HEK293 (cell line): Measurements from ENCODE around the gene EZH1.

Source experiments
- CTCF ChIA-PET: fragments of 350-600 bp; formaldehyde crosslinking; extraction: SDS; loops from one replicate; lab custom pipeline; 2021; ENCODE audit warnings: antibody characterized with exemption; lab: Yijun Ruan, JAX
- POLR2A ChIA-PET: fragments of 300-600 bp; formaldehyde crosslinking; extraction: SDS; loops from one replicate; lab custom pipeline; 2020; ENCODE audit warnings: antibody characterized with exemption, inconsistent platforms; lab: Yijun Ruan, JAX
- H3K27ac ChIP-seq: fragments of 200-500 bp; sonication (Bioruptor generic); 2 replicates; pipeline ENCODE4 v1.5.1; 2014; ENCODE audit warnings: low read depth, low read length, control low read depth, inconsistent platforms; ENCODE audit errors: extremely low read depth
- H3K36me3 ChIP-seq, 2 experiments: fragments of 200-500 bp in 1 of 2; sonication (Bioruptor generic) in 1 of 2; 1 replicate in 1 of 2; 2 replicates in 1 of 2; pipeline ENCODE4 v1.5.1; 2014 to 2017; ENCODE audit warnings: inconsistent platforms in 2 of 2, low read length in 2 of 2; ENCODE audit not compliant: control insufficient read depth in 2 of 2, insufficient read depth in 1 of 2
- H3K4me1 ChIP-seq: fragments of 200-500 bp; sonication (Bioruptor generic); 2 replicates; pipeline ENCODE4 v1.5.1; 2014; ENCODE audit warnings: mild to moderate bottlenecking, low read length, inconsistent platforms; ENCODE audit not compliant: control insufficient read depth, insufficient read depth
- H3K4me3 ChIP-seq: 2 replicates; pipeline ENCODE4 v1.5.1; 2011; ENCODE audit warnings: low read depth, mild to moderate bottlenecking, control low read depth, low read length, moderate library complexity
- H3K9me3 ChIP-seq: fragments of 200-500 bp; sonication (Bioruptor generic); 2 replicates; pipeline ENCODE4 v1.5.1; 2014; ENCODE audit warnings: low read depth, low read length, inconsistent platforms; ENCODE audit not compliant: control insufficient read depth, insufficient read depth
- CTCF ChIP-seq: fragments of 450-650 bp; formaldehyde crosslinking; IDR thresholded peaks from 2 replicates; pipeline ENCODE4 v1.5.1; 2016; ENCODE audit warnings: missing biosample characterization, missing genetic modification characterization
- HIC1 ChIP-seq: fragments of 450-650 bp; formaldehyde crosslinking; IDR thresholded peaks from 2 replicates; pipeline ENCODE4 v1.5.1; 2016; ENCODE audit warnings: missing biosample characterization, missing genetic modification characterization
- HOXC10 ChIP-seq: sonication (generic); formaldehyde crosslinking; IDR thresholded peaks from 2 replicates; pipeline ENCODE4 v1.8.1; 2023; ENCODE audit warnings: mild to moderate bottlenecking, missing genetic modification reagents
- KLF8 ChIP-seq: fragments of 450-650 bp; formaldehyde crosslinking; IDR thresholded peaks from 2 replicates; pipeline ENCODE4 v1.5.1; 2016; ENCODE audit warnings: missing biosample characterization, missing genetic modification characterization
- PRDM10 ChIP-seq: fragments of 450-650 bp; formaldehyde crosslinking; IDR thresholded peaks from 2 replicates; pipeline ENCODE4 v1.5.1; 2016; ENCODE audit warnings: missing biosample characterization, missing genetic modification characterization
- ZBTB44 ChIP-seq: fragments of 450-650 bp; IDR thresholded peaks from 2 replicates; pipeline ENCODE4 v1.5.1; 2018; ENCODE audit warnings: missing biosample characterization, mild to moderate bottlenecking, missing genetic modification characterization
- ZFHX2 ChIP-seq: fragments of 450-650 bp; formaldehyde crosslinking; conservative IDR thresholded peaks from 2 replicates; pipeline ENCODE4 v1.5.1; 2016; ENCODE audit warnings: missing biosample characterization, missing genetic modification characterization
- ZNF133 ChIP-seq: fragments of 450-650 bp; formaldehyde crosslinking; IDR thresholded peaks from 2 replicates; pipeline ENCODE4 v1.5.1; 2016; ENCODE audit warnings: missing biosample characterization, missing genetic modification characterization
- ZNF202 ChIP-seq: fragments of 450-650 bp; formaldehyde crosslinking; IDR thresholded peaks from 2 replicates; pipeline ENCODE4 v1.5.1; 2016; ENCODE audit warnings: missing biosample characterization, missing genetic modification characterization, borderline replicate concordance
- ZNF214 ChIP-seq: fragments of 450-650 bp; formaldehyde crosslinking; IDR thresholded peaks from 2 replicates; pipeline ENCODE4 v1.5.1; 2017; ENCODE audit warnings: missing biosample characterization, mild to moderate bottlenecking, missing genetic modification characterization, borderline replicate concordance
- ZNF221 ChIP-seq: fragments of 450-650 bp; formaldehyde crosslinking; IDR thresholded peaks from 2 replicates; pipeline ENCODE4 v1.5.1; 2017; ENCODE audit warnings: missing biosample characterization, missing genetic modification characterization, borderline replicate concordance
- ZNF23 ChIP-seq: fragments of 450-650 bp; formaldehyde crosslinking; IDR thresholded peaks from 2 replicates; pipeline ENCODE4 v1.5.1; 2016; ENCODE audit warnings: missing biosample characterization, missing genetic modification characterization, borderline replicate concordance
- ZNF24 ChIP-seq: fragments of 450-650 bp; formaldehyde crosslinking; IDR thresholded peaks from 2 replicates; pipeline ENCODE4 v1.5.1; 2016; ENCODE audit warnings: missing biosample characterization, missing genetic modification characterization
- ZNF341 ChIP-seq: fragments of 450-650 bp; formaldehyde crosslinking; IDR thresholded peaks from 2 replicates; pipeline ENCODE4; 2016; ENCODE audit warnings: low read depth, missing biosample characterization, missing genetic modification characterization
- ZNF398 ChIP-seq: fragments of 450-650 bp; formaldehyde crosslinking; IDR thresholded peaks from 2 replicates; pipeline ENCODE4 v1.5.1; 2017; ENCODE audit warnings: missing biosample characterization, missing genetic modification characterization
- ZNF501 ChIP-seq: fragments of 450-650 bp; formaldehyde crosslinking; IDR thresholded peaks from 2 replicates; pipeline ENCODE4 v1.5.1; 2016; ENCODE audit warnings: missing biosample characterization, missing genetic modification characterization
- ZNF513 ChIP-seq: fragments of 450-650 bp; IDR thresholded peaks from 2 replicates; pipeline ENCODE4 v1.5.1; 2018; ENCODE audit warnings: missing biosample characterization, missing genetic modification characterization
- ZNF530 ChIP-seq: fragments of 450-650 bp; formaldehyde crosslinking; IDR thresholded peaks from 2 replicates; pipeline ENCODE4 v1.5.1; 2016; ENCODE audit warnings: low read depth, missing biosample characterization, missing genetic modification characterization
- ZNF548 ChIP-seq: fragments of 450-650 bp; formaldehyde crosslinking; IDR thresholded peaks from 2 replicates; pipeline ENCODE4 v1.5.1; 2016; ENCODE audit warnings: missing biosample characterization, missing genetic modification characterization
- ZNF555 ChIP-seq: fragments of 450-650 bp; formaldehyde crosslinking; conservative IDR thresholded peaks from 2 replicates; pipeline ENCODE4 v1.5.1; 2017; ENCODE audit warnings: missing biosample characterization, mild to moderate bottlenecking, missing genetic modification characterization, inconsistent platforms
- ZNF624 ChIP-seq: fragments of 450-650 bp; formaldehyde crosslinking; IDR thresholded peaks from 2 replicates; pipeline ENCODE4 v1.5.1; 2017; ENCODE audit warnings: missing biosample characterization, missing genetic modification characterization
- ZNF76 ChIP-seq: fragments of 450-650 bp; formaldehyde crosslinking; IDR thresholded peaks from 2 replicates; pipeline ENCODE4; 2016; ENCODE audit warnings: low read depth, missing biosample characterization, missing genetic modification characterization, borderline replicate concordance

EZH1 gene

GRCh38 chr17:42698736-42699414 lies 46.0 kb downstream of the EZH1 start (continued):
- TF ChIP-seq ZNF530 (tag by site-specific recombination): no peak
- TF ChIP-seq HOXC10 (CRISPR knock-in tag): no peak
- TF ChIP-seq ZNF214: no peak
- no peak for TF ChIP-seq ZNF398
- TF ChIP-seq ZNF221: no peak
- no peak for TF ChIP-seq ZNF23 (tag by site-specific recombination)
- TF ChIP-seq ZNF548 (tag by site-specific recombination): no peak
- no peak for TF ChIP-seq ZNF513
- TF ChIP-seq PRDM10: peak; percentile 47; the same call in 1 of the 2 replicates
- no peak for TF ChIP-seq ZNF76
- TF ChIP-seq KLF8 (tag by site-specific recombination): no peak
- TF ChIP-seq ZNF501 (tag by site-specific recombination): no peak
- TF ChIP-seq ZNF341 (tag by site-specific recombination): peak; percentile 71
- TF ChIP-seq ZNF202: no peak
- TF ChIP-seq ZNF133 (tag by site-specific recombination): no peak
- no peak for TF ChIP-seq ZBTB44
- peak; percentile 62 for TF ChIP-seq ZFHX2

- ChIA-PET POLR2A (interaction anchor here (0.8 to 1.4 kb wide), 2 partner anchors 88 to 127 kb away, joined by 4 read pairs; partner anchors contain the start of genes BECN1, RETREG3 and TUBG1), CTCF (interaction anchor here (0.8 to 2.0 kb wide), 8 partner anchors 14 to 119 kb away, joined by 3 to 12 read pairs (median 5); no protein-coding TSS in a partner anchor)
- Histone ChIP-seq H3K36me3 (peaks cover 15 to 69% of the 10 kb centered on the region in 2 experiments; a peak in 2 of 3 replicates), H3K27ac (no peak overlapping the region), H3K4me3 (no peak overlapping the region), H3K9me3 (no peaks in the 10 kb centered on the region), H3K4me1 (no peaks in the 10 kb centered on the region)
- no peak for TF ChIP-seq CTCF (tag by site-specific recombination)
- TF ChIP-seq ZNF24: no peak
- TF ChIP-seq ZNF624: no peak
- TF ChIP-seq ZNF555 (tag by site-specific recombination): no peak
- TF ChIP-seq HIC1 (tag by site-specific recombination): no peak
Observed at GRCh38 chr17:42697108-42697811, 47.6 kb downstream of the EZH1 start.
